CD14-positive monocyte (primary cell): ENCODE results near the gene ZRANB1. TPM values are rescaled to one million over a fixed set of nuclear protein-coding genes. Genes with fewer than 3 reads are reported as not detected.

Experiments used
- DNase-seq, 3 donors: peaks; one replicate each; pipeline ENCODE4 v3.0.0-alpha.2; 2011 to 2022
- H2AFZ ChIP-seq: 2 replicates; pipeline ENCODE4 v1.6.0; 2012; ENCODE audit warnings: mild to moderate bottlenecking, low read depth, low read length, inconsistent platforms; ENCODE audit not compliant: insufficient read depth, poor library complexity, severe bottlenecking
- H3K27ac ChIP-seq, 2 donors: 1 replicate in 1 of 2; 2 replicates in 1 of 2; pipeline ENCODE4 v1.5.1; 2012 to 2013; ENCODE audit warnings: low read length in 2 of 2, control low read depth in 1 of 2, inconsistent platforms in 1 of 2, low read depth in 1 of 2, mild to moderate bottlenecking in 1 of 2
- H3K27me3 ChIP-seq, 2 donors: one replicate each; pipeline versions ENCODE4 v1.6.0 to v1.6.1; 2011 to 2013; ENCODE audit warnings: low read length in 2 of 2; ENCODE audit not compliant: control insufficient read depth in 2 of 2, insufficient read depth in 2 of 2
- H3K36me3 ChIP-seq, 2 donors: replicated peaks in 1 of 2; 1 replicate in 1 of 2; 2 replicates in 1 of 2; pipeline versions ENCODE4 v1.5.1 to v1.6.1; 2012 to 2013; ENCODE audit warnings: low read length in 2 of 2, control low read depth in 1 of 2, inconsistent platforms in 1 of 2, mild to moderate bottlenecking in 1 of 2; ENCODE audit not compliant: insufficient read depth in 2 of 2, control insufficient read depth in 1 of 2
- H3K4me1 ChIP-seq, 2 donors: 1 replicate in 1 of 2; 2 replicates in 1 of 2; pipeline versions ENCODE4 v1.5.1 to v1.6.1; 2012 to 2013; ENCODE audit warnings: low read length in 2 of 2, control low read depth in 1 of 2, inconsistent platforms in 1 of 2, mild to moderate bottlenecking in 1 of 2, moderate library complexity in 1 of 2; ENCODE audit not compliant: insufficient read depth in 2 of 2, control insufficient read depth in 1 of 2
- H3K4me2 ChIP-seq: replicated peaks from 2 replicates; pipeline ENCODE3; 2012; ENCODE audit warnings: low read length, moderate library complexity, mild to moderate bottlenecking; ENCODE audit not compliant: poor library complexity, severe bottlenecking; ENCODE audit errors: extremely low read depth
- H3K4me3 ChIP-seq, 3 experiments: fragments of 200-600 bp in 1 of 3; sonication (generic) in 1 of 3; replicated peaks in 1 of 3; 1 replicate in 2 of 3; 2 replicates in 1 of 3; pipeline ENCODE4 v1.5.1; 2011 to 2013; ENCODE audit warnings: low read length in 3 of 3, mild to moderate bottlenecking in 3 of 3, control low read depth in 2 of 3, low read depth in 2 of 3, inconsistent platforms in 1 of 3, moderate library complexity in 1 of 3
- H3K79me2 ChIP-seq: 2 replicates; pipeline ENCODE4 v1.6.0; 2012; ENCODE audit warnings: mild to moderate bottlenecking, control low read depth, inconsistent platforms, low read length, moderate library complexity; ENCODE audit not compliant: insufficient read depth
- H3K9ac ChIP-seq: 2 replicates; pipeline ENCODE4 v1.6.0; 2017; ENCODE audit warnings: low read length, mild to moderate bottlenecking; ENCODE audit not compliant: insufficient read depth, poor library complexity, severe bottlenecking
- H3K9me3 ChIP-seq, 2 donors: replicated peaks in 1 of 2; 1 replicate in 1 of 2; 2 replicates in 1 of 2; pipeline versions ENCODE4 v1.5.1 to v1.6.1; 2012 to 2013; ENCODE audit warnings: low read length in 2 of 2, control low read depth in 1 of 2; ENCODE audit not compliant: control insufficient read depth in 1 of 2, insufficient read depth in 1 of 2
- H4K20me1 ChIP-seq: 2 replicates; pipeline ENCODE4 v1.6.0; 2012; ENCODE audit warnings: mild to moderate bottlenecking, low read length, control low read depth, moderate library complexity; ENCODE audit not compliant: insufficient read depth
- H3K27ac Mint-ChIP-seq, 7 donors: one replicate each; pipeline ENCODE4 v1.8.0; 2020; ENCODE audit warnings: mild to moderate bottlenecking in 7 of 7, mixed read lengths in 7 of 7, moderate library complexity in 6 of 7, inconsistent platforms in 2 of 7
- H3K27me3 Mint-ChIP-seq, 3 donors: one replicate each; pipeline ENCODE4 v1.8.0; 2021 to 2022; ENCODE audit warnings: low read depth in 3 of 3, mild to moderate bottlenecking in 3 of 3, mixed read lengths in 3 of 3, moderate library complexity in 3 of 3, inconsistent platforms in 1 of 3
- H3K36me3 Mint-ChIP-seq, 2 donors: one replicate each; pipeline ENCODE4 v1.8.0; 2020; ENCODE audit warnings: mixed read lengths in 2 of 2, inconsistent platforms in 1 of 2, mild to moderate bottlenecking in 1 of 2
- H3K4me1 Mint-ChIP-seq: one replicate; pipeline ENCODE4 v1.8.0; 2020; ENCODE audit warnings: mild to moderate bottlenecking, mixed read lengths
- H3K4me3 Mint-ChIP-seq, 2 donors: one replicate each; pipeline ENCODE4 v1.8.0; 2020; ENCODE audit warnings: mild to moderate bottlenecking in 2 of 2, mixed read lengths in 2 of 2, moderate library complexity in 1 of 2
- H3K9me3 Mint-ChIP-seq, 7 donors: one replicate each; pipeline ENCODE4 v1.8.0; 2020 to 2022; ENCODE audit warnings: mixed read lengths in 7 of 7, mild to moderate bottlenecking in 6 of 7, moderate library complexity in 6 of 7, inconsistent platforms in 2 of 7
- whole genome bisulfite sequencing: methylation state at CpG from one replicate; pipeline ENCODE4 v1.1.5; 2013; ENCODE audit warnings: missing lambda C conversion rate; ENCODE audit not compliant: insufficient coverage; 5-methylcytosine and 5-hydroxymethylcytosine counted together
- intact Hi-C, 2 donors: fragments of 100-400 bp; cut with micrococcal nuclease; formaldehyde crosslinking; loops; one replicate each; pipeline versions ENCODE4 v1.15.0 to v1.15.1; 2023
- polyA plus RNA-seq, 3 donors: library from polyadenylated mRNA; depleted of rRNA in 1 of 3; unstranded in 2 of 3; stranded (reverse) in 1 of 3; fragments of 300-500 nt in 2 of 3; fragments of >200 nt in 1 of 3; fragmentation: Illumina TruSeq in 2 of 3; gene quantifications; 1 replicate in 2 of 3; 2 replicates in 1 of 3; pipeline ENCODE4 v1.2.3, GENCODE V29; 2012 to 2021
- TF ChIP-seq, protein P1 (sequence below): fragments of 200-600 bp; IDR thresholded peaks from one replicate; pipeline ENCODE4 v1.8.0; 2022; ENCODE audit warnings: antibody characterized with exemption, mild to moderate bottlenecking

ZRANB1 gene
- polyA plus RNA-seq, 3 donors, result 2.7 to 5.6 (median 3.1) TPM

DNA sequence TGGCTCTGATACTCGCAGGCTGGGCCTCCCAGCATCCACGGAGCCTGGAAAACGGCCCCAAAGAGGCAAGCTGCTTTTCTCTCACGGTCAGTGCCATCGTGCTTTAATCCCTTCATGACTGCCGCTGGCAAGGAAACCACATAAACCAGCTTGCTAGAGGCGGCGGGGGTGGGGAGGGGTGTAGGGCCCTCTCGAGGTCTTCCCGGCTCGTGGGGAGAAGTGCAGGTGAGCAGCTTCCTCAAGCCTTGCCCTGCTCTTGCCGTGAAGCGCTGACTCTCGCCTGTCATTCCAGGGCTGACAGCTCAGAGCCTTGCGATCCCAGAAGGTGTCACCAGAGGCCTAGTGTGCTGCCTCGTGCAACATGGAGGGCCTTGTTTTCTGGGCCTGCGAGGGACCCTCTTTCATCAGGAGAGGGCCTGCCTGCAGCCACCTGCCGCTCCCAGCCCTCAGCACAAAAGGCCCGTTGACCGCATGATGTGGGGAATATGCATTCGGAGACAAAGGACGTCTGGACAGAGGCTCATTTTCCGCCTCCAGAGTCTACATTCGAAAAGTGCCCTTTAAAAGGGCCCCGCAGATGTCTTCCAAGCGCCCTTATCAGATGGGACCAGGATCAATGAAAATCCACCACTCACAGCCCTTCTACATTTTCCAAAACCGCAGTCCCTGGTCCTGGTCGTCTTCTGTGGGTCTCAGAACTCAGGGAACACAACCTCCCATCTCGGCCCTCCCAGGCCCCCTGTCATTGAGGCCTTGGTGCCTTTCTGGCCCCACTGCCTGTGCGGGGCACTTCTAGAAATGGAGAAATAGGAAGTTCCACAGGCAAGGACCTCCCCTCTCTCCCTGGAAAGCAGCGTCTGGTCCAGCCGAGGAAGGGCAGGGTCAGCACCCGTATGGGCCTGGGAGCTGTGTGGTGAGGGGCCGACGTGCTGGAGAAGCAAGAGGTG, 58.7 kb downstream of the ZRANB1 start:
- no peak for DNase-seq
- H3K9ac ChIP-seq, result no peak overlapping the region
- peaks cover 0 to 2% (median 0%) of the 10 kb centered on the region in 3 donors for H3K27me3 Mint-ChIP-seq
- H3K4me1 Mint-ChIP-seq, result no peaks in the 10 kb centered on the region
- WGBS, result 74% methylated on average over 29 of the region's 35 CpGs
- no peak overlapping the region for H2AFZ ChIP-seq
- H3K4me3 Mint-ChIP-seq, result no peak overlapping the region
- peak overlapping the region in 3 of 7 donors; percentile 40 to 63 (median 53) for H3K27ac Mint-ChIP-seq
- peaks cover 92 to 99% of the 10 kb centered on the region in 2 donors for H3K36me3 ChIP-seq
- H3K9me3 Mint-ChIP-seq, result no peaks in the 10 kb centered on the region
- no peaks in the 10 kb centered on the region for H3K9me3 ChIP-seq
- H3K27ac ChIP-seq, result no peak overlapping the region
- H3K27me3 ChIP-seq, result no peaks in the 10 kb centered on the region
- H3K4me1 ChIP-seq, result no peaks in the 10 kb centered on the region
- TF ChIP-seq, protein P1, sequence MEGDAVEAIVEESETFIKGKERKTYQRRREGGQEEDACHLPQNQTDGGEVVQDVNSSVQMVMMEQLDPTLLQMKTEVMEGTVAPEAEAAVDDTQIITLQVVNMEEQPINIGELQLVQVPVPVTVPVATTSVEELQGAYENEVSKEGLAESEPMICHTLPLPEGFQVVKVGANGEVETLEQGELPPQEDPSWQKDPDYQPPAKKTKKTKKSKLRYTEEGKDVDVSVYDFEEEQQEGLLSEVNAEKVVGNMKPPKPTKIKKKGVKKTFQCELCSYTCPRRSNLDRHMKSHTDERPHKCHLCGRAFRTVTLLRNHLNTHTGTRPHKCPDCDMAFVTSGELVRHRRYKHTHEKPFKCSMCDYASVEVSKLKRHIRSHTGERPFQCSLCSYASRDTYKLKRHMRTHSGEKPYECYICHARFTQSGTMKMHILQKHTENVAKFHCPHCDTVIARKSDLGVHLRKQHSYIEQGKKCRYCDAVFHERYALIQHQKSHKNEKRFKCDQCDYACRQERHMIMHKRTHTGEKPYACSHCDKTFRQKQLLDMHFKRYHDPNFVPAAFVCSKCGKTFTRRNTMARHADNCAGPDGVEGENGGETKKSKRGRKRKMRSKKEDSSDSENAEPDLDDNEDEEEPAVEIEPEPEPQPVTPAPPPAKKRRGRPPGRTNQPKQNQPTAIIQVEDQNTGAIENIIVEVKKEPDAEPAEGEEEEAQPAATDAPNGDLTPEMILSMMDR, result no peak
- H4K20me1 ChIP-seq, result peaks cover 97% of the 10 kb centered on the region
- no peak overlapping the region for H3K4me2 ChIP-seq
- H3K4me3 ChIP-seq, result no peak overlapping the region
- peaks cover 59 to 93% of the 10 kb centered on the region in 2 donors for H3K36me3 Mint-ChIP-seq
- H3K79me2 ChIP-seq, result peaks cover 20% of the 10 kb centered on the region
- intact Hi-C loops, result no loop called here

DNA sequence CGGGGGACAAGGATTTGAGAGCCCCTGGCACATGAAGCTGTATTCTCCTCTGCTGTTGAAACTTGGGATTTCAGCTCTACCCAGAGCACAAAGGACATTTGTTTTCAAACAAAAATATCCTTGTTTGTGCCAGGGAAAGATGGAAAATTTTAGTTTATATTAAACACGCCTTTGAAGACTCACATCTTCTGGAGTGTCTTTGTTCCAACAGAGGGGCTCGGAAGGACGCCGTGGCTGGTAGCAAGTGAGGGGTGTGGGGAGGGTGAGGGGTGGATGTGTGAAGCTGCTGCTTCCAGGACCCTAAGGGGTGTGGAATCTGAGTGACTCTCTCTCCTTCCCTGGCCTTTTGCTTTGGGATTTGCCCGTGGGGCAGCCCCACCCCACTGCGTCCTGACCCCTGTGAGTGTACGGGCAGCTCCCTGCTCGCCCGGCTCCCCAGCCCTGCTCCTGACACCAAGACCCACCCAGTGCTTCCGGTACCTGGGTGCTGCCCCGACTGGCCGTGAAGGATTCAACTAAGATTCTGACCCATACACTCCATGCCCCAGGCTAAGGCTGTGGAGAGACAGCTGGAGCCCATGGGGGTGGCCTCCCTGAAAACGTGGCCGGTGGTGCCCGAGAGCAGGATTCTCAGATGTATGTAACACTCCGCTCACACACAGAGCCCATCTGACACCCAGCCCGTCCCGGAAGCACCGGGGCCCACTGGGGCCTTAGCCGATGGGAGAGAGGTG, 59.6 kb downstream of the ZRANB1 start:
- Histone ChIP-seq H3K36me3 (peaks cover 91 to 99% of the 10 kb centered on the region in 2 donors), H3K4me2 (no peak overlapping the region), H3K4me1 (no peaks in the 10 kb centered on the region), H3K9ac (no peak overlapping the region), H4K20me1 (peaks cover 97% of the 10 kb centered on the region), H2AFZ (no peak overlapping the region), H3K27me3 (no peaks in the 10 kb centered on the region), H3K9me3 (no peaks in the 10 kb centered on the region), H3K79me2 (peaks cover 26% of the 10 kb centered on the region), H3K27ac (no peak overlapping the region), H3K4me3 (no peak overlapping the region)
- H3K27ac Mint-ChIP-seq, result no peak overlapping the region
- TF ChIP-seq, protein P1, result no peak
- H3K9me3 Mint-ChIP-seq, result no peaks in the 10 kb centered on the region
- intact Hi-C loops, result no loop called here
- peaks cover 59 to 93% of the 10 kb centered on the region in 2 donors for H3K36me3 Mint-ChIP-seq
- DNase-seq, result no peak
- WGBS, result 98% methylated on average over 9 of the region's 21 CpGs
- no peaks in the 10 kb centered on the region for H3K4me1 Mint-ChIP-seq
- H3K27me3 Mint-ChIP-seq, result peaks cover 0 to 2% (median 0%) of the 10 kb centered on the region in 3 donors
- no peak overlapping the region for H3K4me3 Mint-ChIP-seq
